ENCODE measurements around the gene HDGF. TPM values are rescaled to one million over a fixed set of nuclear protein-coding genes. Genes with fewer than 3 reads are reported as not detected.
A peak's percentile ranks its signal among the peaks of the same experiment; 100 is the strongest.

HDGF gene
- total and polyA plus RNA-seq, 9 of the 15 experiments (the other 6 are each of a cell fraction or from before 2014, with no cell fraction given): 38.8 to 601 (median 400) TPM

DNA sequence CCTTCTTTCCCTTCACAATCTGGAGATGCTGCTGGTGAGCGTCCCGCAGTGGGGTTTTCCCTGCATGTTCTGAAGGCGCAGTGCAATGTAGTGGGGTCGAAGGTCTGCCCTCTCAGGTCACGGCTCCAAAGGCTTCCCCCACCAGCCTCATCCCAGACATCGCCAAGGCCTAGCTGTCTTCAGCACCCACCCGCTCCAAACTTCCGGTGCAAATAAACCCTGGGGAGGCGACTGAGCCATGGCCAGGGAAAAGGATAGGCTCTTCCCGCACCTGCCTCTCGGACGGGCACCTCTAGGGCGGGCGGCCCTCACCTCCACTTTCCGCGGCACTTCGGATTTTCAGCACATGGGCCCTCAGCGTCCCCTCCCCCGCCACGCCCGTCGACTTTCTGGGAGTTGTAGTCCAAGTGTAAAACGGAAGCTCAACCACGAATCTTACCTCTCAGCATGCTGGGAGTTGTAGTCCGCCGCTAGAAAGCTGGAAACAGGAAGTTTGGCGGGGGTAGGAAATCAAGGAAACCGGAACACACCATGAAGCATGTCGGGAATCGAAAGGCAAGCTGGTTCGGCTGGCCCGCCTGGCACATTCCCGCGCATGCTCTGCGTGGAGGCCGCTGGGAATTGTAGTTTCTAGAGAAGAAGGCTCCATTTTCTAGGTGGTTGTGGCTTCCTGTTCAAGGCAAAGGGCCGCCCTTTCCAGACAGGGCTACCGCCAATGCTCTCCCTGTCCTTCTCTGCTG, 10.6 kb downstream of the HDGF start, which contains the start of gene MRPL24 (continued):
- TF ChIP-seq, protein P1, sequence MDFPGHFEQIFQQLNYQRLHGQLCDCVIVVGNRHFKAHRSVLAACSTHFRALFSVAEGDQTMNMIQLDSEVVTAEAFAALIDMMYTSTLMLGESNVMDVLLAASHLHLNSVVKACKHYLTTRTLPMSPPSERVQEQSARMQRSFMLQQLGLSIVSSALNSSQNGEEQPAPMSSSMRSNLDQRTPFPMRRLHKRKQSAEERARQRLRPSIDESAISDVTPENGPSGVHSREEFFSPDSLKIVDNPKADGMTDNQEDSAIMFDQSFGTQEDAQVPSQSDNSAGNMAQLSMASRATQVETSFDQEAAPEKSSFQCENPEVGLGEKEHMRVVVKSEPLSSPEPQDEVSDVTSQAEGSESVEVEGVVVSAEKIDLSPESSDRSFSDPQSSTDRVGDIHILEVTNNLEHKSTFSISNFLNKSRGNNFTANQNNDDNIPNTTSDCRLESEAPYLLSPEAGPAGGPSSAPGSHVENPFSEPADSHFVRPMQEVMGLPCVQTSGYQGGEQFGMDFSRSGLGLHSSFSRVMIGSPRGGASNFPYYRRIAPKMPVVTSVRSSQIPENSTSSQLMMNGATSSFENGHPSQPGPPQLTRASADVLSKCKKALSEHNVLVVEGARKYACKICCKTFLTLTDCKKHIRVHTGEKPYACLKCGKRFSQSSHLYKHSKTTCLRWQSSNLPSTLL (IDR thresholded peaks at IDR 0.05): no peak
- TF ChIP-seq, protein P2, sequence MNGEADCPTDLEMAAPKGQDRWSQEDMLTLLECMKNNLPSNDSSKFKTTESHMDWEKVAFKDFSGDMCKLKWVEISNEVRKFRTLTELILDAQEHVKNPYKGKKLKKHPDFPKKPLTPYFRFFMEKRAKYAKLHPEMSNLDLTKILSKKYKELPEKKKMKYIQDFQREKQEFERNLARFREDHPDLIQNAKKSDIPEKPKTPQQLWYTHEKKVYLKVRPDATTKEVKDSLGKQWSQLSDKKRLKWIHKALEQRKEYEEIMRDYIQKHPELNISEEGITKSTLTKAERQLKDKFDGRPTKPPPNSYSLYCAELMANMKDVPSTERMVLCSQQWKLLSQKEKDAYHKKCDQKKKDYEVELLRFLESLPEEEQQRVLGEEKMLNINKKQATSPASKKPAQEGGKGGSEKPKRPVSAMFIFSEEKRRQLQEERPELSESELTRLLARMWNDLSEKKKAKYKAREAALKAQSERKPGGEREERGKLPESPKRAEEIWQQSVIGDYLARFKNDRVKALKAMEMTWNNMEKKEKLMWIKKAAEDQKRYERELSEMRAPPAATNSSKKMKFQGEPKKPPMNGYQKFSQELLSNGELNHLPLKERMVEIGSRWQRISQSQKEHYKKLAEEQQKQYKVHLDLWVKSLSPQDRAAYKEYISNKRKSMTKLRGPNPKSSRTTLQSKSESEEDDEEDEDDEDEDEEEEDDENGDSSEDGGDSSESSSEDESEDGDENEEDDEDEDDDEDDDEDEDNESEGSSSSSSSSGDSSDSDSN (IDR thresholded peaks at IDR 0.05; ENCODE audit: borderline replicate concordance in 1 of 2, low read depth in 2 of 2, low read length in 2 of 2): 0 out of 4 replicates have a peak, but pooled peaks of 1 of the 2 experiments have one; percentile 59
- no peak for TF ChIP-seq MTA2 (IDR thresholded peaks at IDR 0.05; ENCODE audit: low read depth)
- TF ChIP-seq, protein P3, sequence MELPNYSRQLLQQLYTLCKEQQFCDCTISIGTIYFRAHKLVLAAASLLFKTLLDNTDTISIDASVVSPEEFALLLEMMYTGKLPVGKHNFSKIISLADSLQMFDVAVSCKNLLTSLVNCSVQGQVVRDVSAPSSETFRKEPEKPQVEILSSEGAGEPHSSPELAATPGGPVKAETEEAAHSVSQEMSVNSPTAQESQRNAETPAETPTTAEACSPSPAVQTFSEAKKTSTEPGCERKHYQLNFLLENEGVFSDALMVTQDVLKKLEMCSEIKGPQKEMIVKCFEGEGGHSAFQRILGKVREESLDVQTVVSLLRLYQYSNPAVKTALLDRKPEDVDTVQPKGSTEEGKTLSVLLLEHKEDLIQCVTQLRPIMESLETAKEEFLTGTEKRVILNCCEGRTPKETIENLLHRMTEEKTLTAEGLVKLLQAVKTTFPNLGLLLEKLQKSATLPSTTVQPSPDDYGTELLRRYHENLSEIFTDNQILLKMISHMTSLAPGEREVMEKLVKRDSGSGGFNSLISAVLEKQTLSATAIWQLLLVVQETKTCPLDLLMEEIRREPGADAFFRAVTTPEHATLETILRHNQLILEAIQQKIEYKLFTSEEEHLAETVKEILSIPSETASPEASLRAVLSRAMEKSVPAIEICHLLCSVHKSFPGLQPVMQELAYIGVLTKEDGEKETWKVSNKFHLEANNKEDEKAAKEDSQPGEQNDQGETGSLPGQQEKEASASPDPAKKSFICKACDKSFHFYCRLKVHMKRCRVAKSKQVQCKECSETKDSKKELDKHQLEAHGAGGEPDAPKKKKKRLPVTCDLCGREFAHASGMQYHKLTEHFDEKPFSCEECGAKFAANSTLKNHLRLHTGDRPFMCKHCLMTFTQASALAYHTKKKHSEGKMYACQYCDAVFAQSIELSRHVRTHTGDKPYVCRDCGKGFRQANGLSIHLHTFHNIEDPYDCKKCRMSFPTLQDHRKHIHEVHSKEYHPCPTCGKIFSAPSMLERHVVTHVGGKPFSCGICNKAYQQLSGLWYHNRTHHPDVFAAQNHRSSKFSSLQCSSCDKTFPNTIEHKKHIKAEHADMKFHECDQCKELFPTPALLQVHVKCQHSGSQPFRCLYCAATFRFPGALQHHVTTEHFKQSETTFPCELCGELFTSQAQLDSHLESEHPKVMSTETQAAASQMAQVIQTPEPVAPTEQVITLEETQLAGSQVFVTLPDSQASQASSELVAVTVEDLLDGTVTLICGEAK (IDR thresholded peaks at IDR 0.05): peak; percentile 99
- TF ChIP-seq, protein P3 (CRISPR knock-in tag; IDR thresholded peaks at IDR 0.05): no peak
- TF ChIP-seq BCL6 (CRISPR knock-in tag; IDR thresholded peaks at IDR 0.05): no peak
- TF ChIP-seq ZBTB1 (CRISPR knock-in tag; IDR thresholded peaks at IDR 0.05; ENCODE audit: borderline replicate concordance, low read depth): no peak
- TF ChIP-seq SMAD4 (CRISPR knock-in tag; conservative IDR thresholded peaks at IDR 0.05): peak; percentile 17
- peak; percentile 87; the same call in 1 of the 2 replicates for TF ChIP-seq PHF8 (IDR thresholded peaks at IDR 0.05; ENCODE audit: borderline replicate concordance, low read length)
- TF ChIP-seq ZNF347 (CRISPR knock-in tag; IDR thresholded peaks at IDR 0.05; ENCODE audit: low read depth): no peak
- TF ChIP-seq, protein P4, sequence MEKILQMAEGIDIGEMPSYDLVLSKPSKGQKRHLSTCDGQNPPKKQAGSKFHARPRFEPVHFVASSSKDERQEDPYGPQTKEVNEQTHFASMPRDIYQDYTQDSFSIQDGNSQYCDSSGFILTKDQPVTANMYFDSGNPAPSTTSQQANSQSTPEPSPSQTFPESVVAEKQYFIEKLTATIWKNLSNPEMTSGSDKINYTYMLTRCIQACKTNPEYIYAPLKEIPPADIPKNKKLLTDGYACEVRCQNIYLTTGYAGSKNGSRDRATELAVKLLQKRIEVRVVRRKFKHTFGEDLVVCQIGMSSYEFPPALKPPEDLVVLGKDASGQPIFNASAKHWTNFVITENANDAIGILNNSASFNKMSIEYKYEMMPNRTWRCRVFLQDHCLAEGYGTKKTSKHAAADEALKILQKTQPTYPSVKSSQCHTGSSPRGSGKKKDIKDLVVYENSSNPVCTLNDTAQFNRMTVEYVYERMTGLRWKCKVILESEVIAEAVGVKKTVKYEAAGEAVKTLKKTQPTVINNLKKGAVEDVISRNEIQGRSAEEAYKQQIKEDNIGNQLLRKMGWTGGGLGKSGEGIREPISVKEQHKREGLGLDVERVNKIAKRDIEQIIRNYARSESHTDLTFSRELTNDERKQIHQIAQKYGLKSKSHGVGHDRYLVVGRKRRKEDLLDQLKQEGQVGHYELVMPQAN (IDR thresholded peaks at IDR 0.05; ENCODE audit: borderline replicate concordance): peak; percentile 98

All from K562 (cell line).